K562 (cell line): ENCODE measurements around the gene SEC16A. TPM values are rescaled to one million over a fixed set of nuclear protein-coding genes. Genes with fewer than 3 reads are reported as not detected.

Source experiments
- ATAC-seq: fragments of 200-7000 bp; cut with Tn5 transposase; 3 replicates; pipeline ENCODE4 v1.9.1; 2020; ENCODE audit warnings: moderate library complexity
- BruUV-seq: library from RNA; stranded (reverse); fragments of 400-500 nt; replicated peaks from 2 replicates; lab custom pipeline; 2021; lab: Mats Ljungman, UMichigan
- CTCF ChIA-PET: fragments of 300-600 bp; formaldehyde crosslinking; extraction: SDS; loops from one replicate; lab custom pipeline; 2021; ENCODE audit warnings: low intra/inter-chr PET ratio; lab: Yijun Ruan, JAX
- POLR2A ChIA-PET: fragments of 300-600, 350-650 bp; sonication (Branson Sonifier 250); formaldehyde crosslinking; extraction: SDS; loops from one replicate; lab custom pipeline; 2021; ENCODE audit warnings: antibody characterized with exemption, inconsistent platforms; lab: Yijun Ruan, JAX
- DNase-seq, 4 experiments: peaks; one replicate each; pipeline versions ENCODE4 v3.0.0 to v3.0.0-alpha.2; 2011 to 2018; ENCODE audit warnings: low spot score in 3 of 4, mixed read lengths in 3 of 4; ENCODE audit errors: extremely low read depth in 1 of 4
- FAIRE-seq: peaks from 2 replicates; lab custom pipeline; 2011; peaks lifted over from hg19 to GRCh38; lab: Jason Lieb, UNC
- H2AFZ ChIP-seq: 2 replicates; pipeline ENCODE4 v1.6.0; 2011; ENCODE audit warnings: low read depth, low read length, control low read depth, inconsistent platforms
- H3K27ac ChIP-seq: fragments of 200-600 bp; 3 replicates; pipeline ENCODE4 v1.8.0; 2011; ENCODE audit warnings: low read depth, mild to moderate bottlenecking, control low read depth, inconsistent platforms, low read length, moderate library complexity, mixed read lengths; ENCODE audit errors: extremely low read depth
- H3K27me3 ChIP-seq, 2 experiments: fragments of 300-600 bp in 1 of 2; 2 replicates in 1 of 2; 3 replicates in 1 of 2; pipeline versions ENCODE4 v1.6.0 to v1.8.0; 2011; ENCODE audit warnings: inconsistent platforms in 2 of 2, low read length in 2 of 2, mild to moderate bottlenecking in 1 of 2, mixed read lengths in 1 of 2, moderate library complexity in 1 of 2; ENCODE audit not compliant: control insufficient read depth in 2 of 2, insufficient read depth in 2 of 2
- H3K36me3 ChIP-seq: fragments of 300-600 bp; 3 replicates; pipeline ENCODE4 v1.8.0; 2011; ENCODE audit warnings: mild to moderate bottlenecking, low read length, inconsistent platforms; ENCODE audit not compliant: control insufficient read depth, insufficient read depth
- H3K4me1 ChIP-seq, 2 experiments: fragments of 200-600 bp in 1 of 2; replicated peaks in 1 of 2; 2 replicates in 1 of 2; 3 replicates in 1 of 2; pipeline versions ENCODE4 v1.5.1 to v1.8.0; 2011; ENCODE audit warnings: inconsistent platforms in 2 of 2, low read length in 2 of 2, mild to moderate bottlenecking in 1 of 2, mixed read lengths in 1 of 2, moderate library complexity in 1 of 2; ENCODE audit not compliant: control insufficient read depth in 2 of 2, insufficient read depth in 2 of 2
- H3K4me2 ChIP-seq: 2 replicates; pipeline ENCODE4 v1.6.1; 2011; ENCODE audit warnings: low read length, control low read depth, inconsistent platforms, mixed read lengths; ENCODE audit not compliant: insufficient read depth
- H3K4me3 ChIP-seq: fragments of 200-600 bp; sonication (generic), shearing (Covaris generic); 2 replicates; pipeline ENCODE4 v1.5.1; 2016; ENCODE audit warnings: control low read depth, inconsistent platforms
- H3K79me2 ChIP-seq: fragments of 200-600 bp; 3 replicates; pipeline ENCODE4 v1.8.0; 2011; ENCODE audit warnings: low read length, inconsistent platforms; ENCODE audit not compliant: control insufficient read depth, insufficient read depth
- H3K9ac ChIP-seq, 2 experiments: 2 replicates each; pipeline versions ENCODE4 v1.6.0 to v1.6.1; 2011; ENCODE audit warnings: low read depth in 2 of 2, low read length in 2 of 2, control low read depth in 1 of 2, inconsistent platforms in 1 of 2, mild to moderate bottlenecking in 1 of 2, mixed read lengths in 1 of 2; ENCODE audit not compliant: insufficient read depth in 1 of 2
- H3K9me1 ChIP-seq: one replicate; pipeline ENCODE4 v1.6.0; 2011; ENCODE audit warnings: inconsistent platforms, mild to moderate bottlenecking, low read length, moderate library complexity; ENCODE audit not compliant: control insufficient read depth, insufficient read depth
- H3K9me3 ChIP-seq: replicated peaks from 2 replicates; pipeline ENCODE4 v1.5.1; 2011; ENCODE audit warnings: low read depth, low read length, inconsistent platforms; ENCODE audit not compliant: control insufficient read depth, insufficient read depth
- H4K20me1 ChIP-seq: replicated peaks from 2 replicates; pipeline ENCODE4 v1.6.1; 2011; ENCODE audit warnings: low read length, inconsistent platforms, mixed read lengths; ENCODE audit not compliant: control insufficient read depth, insufficient read depth
- ARID4B ChIP-seq: sonication (generic); formaldehyde crosslinking; IDR thresholded peaks from 2 replicates; pipeline ENCODE4 v1.8.0; 2022; ENCODE audit warnings: mild to moderate bottlenecking, missing genetic modification reagents
- E2F6 ChIP-seq, 2 experiments: IDR thresholded peaks; 2 replicates each; pipeline ENCODE4 v1.6.1; 2011; ENCODE audit warnings: borderline replicate concordance in 1 of 2, control low read depth in 1 of 2, low read depth in 1 of 2, low read length in 1 of 2, mild to moderate bottlenecking in 1 of 2, mixed read lengths in 1 of 2, moderate library complexity in 1 of 2; ENCODE audit not compliant: insufficient read depth in 1 of 2, insufficient read length in 1 of 2, poor library complexity in 1 of 2, severe bottlenecking in 1 of 2; ENCODE audit errors: extremely low read depth in 1 of 2
- OTX1 ChIP-seq: fragments of 450-650 bp; formaldehyde crosslinking; IDR thresholded peaks from 2 replicates; pipeline ENCODE4 v1.4.0; 2022; ENCODE audit warnings: mild to moderate bottlenecking
- RBFOX2 ChIP-seq: fragments of 200-400 bp; formaldehyde crosslinking; IDR thresholded peaks from 2 replicates; pipeline ENCODE4 v1.6.1; 2017; ENCODE audit warnings: low read depth, mild to moderate bottlenecking, low read length, moderate library complexity
- TCF7L2 ChIP-seq: fragments of 150-350 bp; IDR thresholded peaks from 2 replicates; pipeline ENCODE4 v1.6.1; 2016; ENCODE audit warnings: low read depth, mild to moderate bottlenecking, low read length, moderate library complexity
- WGBS: fragments of 100-300 bp; shearing (Covaris generic); methylation state at CpG from one replicate; pipeline ENCODE4 v1.1.6; 2016; ENCODE audit warnings: low coverage, mixed read lengths; ENCODE audit not compliant: insufficient coverage; ENCODE audit errors: missing lambda C conversion rate; 5-methylcytosine and 5-hydroxymethylcytosine counted together
- in situ Hi-C: fragments of 300-500 bp; cut with MboI; formaldehyde crosslinking; loops from 4 replicates; pipeline ENCODE4 v1.15.0; 2018; ENCODE audit warnings: inconsistent platforms, mixed read lengths
- intact Hi-C: fragments of 100-400 bp; cut with micrococcal nuclease; formaldehyde crosslinking; loops from 2 replicates; pipeline ENCODE4 v1.14.2; 2022
- polyA plus RNA-seq, 8 experiments: library from polyadenylated mRNA; depleted of rRNA in 4 of 8; stranded (reverse) in 5 of 8; unstranded in 3 of 8; fragments of >200 nt; fragmentation: Nextera tagmentation in 2 of 8; fragmentation: Illumina TruSeq in 1 of 8; extraction: Ambion mirVana in 2 of 8; extraction: Trizol in 1 of 8; gene quantifications; 2 replicates each; pipeline versions ENCODE4 v1.2.1 to v1.2.3, GENCODE V29; 2011 to 2014; ENCODE audit warnings: inconsistent platforms in 1 of 8, missing spikeins in 1 of 8
- total RNA-seq, 7 experiments: library from RNA; depleted of rRNA in 6 of 7; stranded (reverse); fragments of >200 nt in 6 of 7; fragmentation: Illumina TruSeq in 2 of 7; extraction: Trizol in 2 of 7; gene quantifications; 2 replicates each; pipeline versions ENCODE4 v1.2.1 to v1.2.3, GENCODE V29; 2011 to 2021; ENCODE audit warnings: low replicate concordance in 1 of 7

Gene SEC16A
- total and polyA plus RNA-seq, 9 of the 15 experiments (the other 6 are each of a cell fraction or from before 2014, with no cell fraction given) = 8.3 to 62.8 (median 14.0) TPM

GRCh38 chr9:136437430-136437829 is 45.4 kb downstream of the SEC16A start:
- no TSS peak for BruUV-seq
- Histone ChIP-seq H3K4me1 (peaks cover 21 to 64% of the 10 kb centered on the region in 2 experiments), H3K9ac (peak overlapping the region; percentile 14 to 98; a peak in 3 of 4 replicates), H3K4me3 (peak overlapping the region; percentile 92), H3K27ac (peak overlapping the region; percentile 33; the same call in 1 of the 3 replicates), H4K20me1 (peaks cover 28% of the 10 kb centered on the region; the same call in 1 of the 2 replicates), H3K27me3 (no peaks in the 10 kb centered on the region), H3K4me2 (peak overlapping the region; percentile 58), H2AFZ (no peak overlapping the region), H3K9me1 (peaks cover 14% of the 10 kb centered on the region), H3K9me3 (no peaks in the 10 kb centered on the region), H3K36me3 (peaks cover 56% of the 10 kb centered on the region; the same call in 2 of the 3 replicates), H3K79me2 (peaks cover 49% of the 10 kb centered on the region)
- intact Hi-C loops = no loop called here
- DNase-seq (peak in 1 of 4 experiments; percentile 33), ATAC-seq (no peak), FAIRE-seq (no peak)
- TF ChIP-seq OTX1 (CRISPR knock-in tag) (no peak), ARID4B (CRISPR knock-in tag) (no peak), E2F6 (IDR thresholded peaks at IDR 0.05; ENCODE audit: borderline replicate concordance in 1 of 2, extremely low read depth in 1 of 2, insufficient read depth in 1 of 2, insufficient read length in 1 of 2, low read depth in 1 of 2, low read length in 1 of 2, poor library complexity in 1 of 2, severe bottlenecking in 1 of 2) (peak in 1 of 2 experiments; percentile 35), RBFOX2 (peak; percentile 40; the same call in 1 of the 2 replicates), TCF7L2 (no peak)
- in situ Hi-C loops = no loop called here
- POLR2A ChIA-PET = interaction anchor here (5.6 kb wide), 1 partner anchor 14 kb away, joined by 33 read pairs; no protein-coding TSS in a partner anchor
- 43% methylated on average over 4 of the region's 8 CpGs for WGBS
- CTCF ChIA-PET = no interaction called here
